Suprapubic skin (tissue), 3 donors: Measurements from ENCODE around the gene CSTPP1.

Experiments used
- CTCF ChIP-seq, 2 donors: fragments of 200-600 bp in 1 of 2; fragments of 450-650 bp in 1 of 2; sonication (generic) in 1 of 2; IDR thresholded peaks; one replicate each; pipeline ENCODE4 v1.5.1; 2016 to 2019; ENCODE audit warnings: antibody characterized with exemption in 2 of 2, mild to moderate bottlenecking in 1 of 2, moderate library complexity in 1 of 2
- EP300 ChIP-seq: sonication (generic); formaldehyde crosslinking; IDR thresholded peaks from one replicate; pipeline ENCODE4 v1.6.1; 2017; ENCODE audit warnings: antibody characterized with exemption

DNA sequence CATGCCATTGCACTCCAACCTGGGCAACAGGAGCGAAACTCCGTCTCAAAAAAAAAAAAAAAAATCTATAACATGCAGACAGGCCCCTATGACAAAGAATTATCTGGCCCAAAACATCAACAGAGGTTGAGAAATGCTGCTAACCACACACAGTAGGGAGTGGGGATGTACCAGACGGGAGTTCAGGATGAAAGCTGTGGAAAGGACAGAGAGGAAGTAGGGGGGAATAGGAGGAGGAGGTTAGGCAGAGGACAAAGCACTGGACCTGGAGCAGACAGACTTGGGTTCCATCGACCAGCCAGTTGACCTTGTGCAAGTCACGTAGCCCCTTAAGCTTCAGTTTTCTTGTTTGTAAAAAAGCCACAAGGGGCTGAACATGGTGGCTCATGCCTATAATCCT, 30.8 kb upstream of the CSTPP1 start:
- TF ChIP-seq CTCF (IDR thresholded peaks at IDR 0.05) (no peak), EP300 (no peak)
